Erythroblast (primary cell): ENCODE results near the gene XYLT1.

Source experiments
- GATA1 ChIP-seq: IDR thresholded peaks from 2 replicates; pipeline ENCODE4 v1.6.1; 2011; ENCODE audit warnings: low read depth, mild to moderate bottlenecking, control low read depth, low read length, moderate library complexity
- POLR2A ChIP-seq: IDR thresholded peaks from 2 replicates; pipeline ENCODE4 v1.6.1; 2011; ENCODE audit warnings: mild to moderate bottlenecking, low read length

DNA sequence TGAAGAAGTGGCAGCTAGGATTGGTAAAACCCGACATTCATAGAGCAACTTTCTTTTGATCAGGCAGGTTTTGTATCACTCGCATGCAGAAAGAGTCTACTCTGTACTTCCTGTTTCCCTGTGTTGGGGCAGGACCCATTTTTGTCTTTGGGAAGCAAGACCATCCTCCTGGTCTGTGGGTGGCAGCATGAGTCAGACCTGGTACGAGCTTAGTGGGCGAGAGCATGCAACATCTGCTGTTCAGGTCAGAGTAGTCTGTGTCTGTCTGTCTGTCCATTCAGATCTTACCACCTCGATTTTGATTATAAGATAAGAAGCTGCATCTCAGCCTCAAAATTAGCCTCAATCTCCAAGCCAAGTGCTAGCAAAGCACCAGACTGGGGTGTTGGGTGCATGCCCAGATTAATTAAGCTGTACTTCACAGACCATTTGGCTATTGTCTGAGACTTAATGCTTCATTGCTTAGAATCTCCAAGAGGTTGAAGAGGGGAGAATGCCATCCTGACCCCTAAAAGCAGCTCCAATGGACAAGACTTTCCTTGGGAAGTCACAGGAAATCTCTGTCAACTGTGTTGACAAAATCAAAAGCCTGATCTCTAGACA lies 110.9 kb downstream of the XYLT1 start:
- no peak for TF ChIP-seq POLR2A
- no peak for TF ChIP-seq GATA1
